Activated CD8-positive, alpha-beta memory T cell treated with anti-CD3 and anti-CD28 coated beads, Interleukin-2, amount 50 U/mL, for 48 hours (primary cell): ENCODE results near the gene PLCH2.

ENCODE experiments used
- DNase-seq: peaks from one replicate; pipeline ENCODE4 v3.0.0-alpha.2; 2020

The PLCH2 gene

GRCh38 chr1:2533365-2533764 lies 57.3 kb downstream of the PLCH2 start:
- no peak for DNase-seq

DNA sequence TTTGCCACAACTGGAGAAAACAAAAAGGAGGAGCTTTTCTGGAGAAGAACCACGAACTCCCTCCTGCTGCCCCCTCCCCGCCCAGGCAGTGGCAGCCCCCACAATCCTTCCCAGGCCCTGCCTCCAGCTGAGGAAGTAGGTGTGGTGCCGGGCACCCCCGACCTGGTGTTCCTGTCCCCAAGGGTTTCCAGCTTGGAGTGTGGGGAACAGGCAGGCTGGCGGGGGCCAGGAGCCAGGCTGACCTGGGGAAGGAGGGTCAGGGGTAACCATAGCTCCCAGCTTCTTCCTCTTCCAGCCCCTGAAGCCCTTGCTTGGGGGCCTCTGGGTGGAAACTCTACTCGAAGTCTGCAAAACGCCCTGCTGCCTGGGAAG lies 58.2 kb downstream of the PLCH2 start:
- no peak for DNase-seq

GRCh38 chr1:2534687-2535441 lies 58.8 kb downstream of the PLCH2 start:
- DNase-seq, result no peak

DNA sequence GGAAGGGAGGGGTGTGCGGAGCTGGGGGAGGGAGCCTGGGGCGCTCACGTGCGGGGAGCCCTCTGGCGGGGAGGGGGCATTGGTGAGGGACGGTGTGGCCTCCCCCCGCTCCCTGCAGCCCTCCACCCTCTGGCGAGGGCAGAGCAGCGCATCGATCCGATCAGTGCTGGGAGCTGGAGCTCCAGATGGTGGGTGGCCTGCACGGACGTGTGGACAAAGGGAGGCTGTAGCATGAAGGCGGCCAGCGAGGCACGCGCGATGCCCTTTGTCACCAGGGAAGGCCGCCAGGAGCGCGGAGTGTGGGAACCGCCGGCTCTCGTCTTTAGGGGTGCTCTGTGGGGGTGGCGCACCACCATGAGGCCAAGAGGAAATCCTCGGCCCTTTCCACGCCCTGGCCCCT lies 59.4 kb downstream of the PLCH2 start:
- DNase-seq, result no peak

DNA sequence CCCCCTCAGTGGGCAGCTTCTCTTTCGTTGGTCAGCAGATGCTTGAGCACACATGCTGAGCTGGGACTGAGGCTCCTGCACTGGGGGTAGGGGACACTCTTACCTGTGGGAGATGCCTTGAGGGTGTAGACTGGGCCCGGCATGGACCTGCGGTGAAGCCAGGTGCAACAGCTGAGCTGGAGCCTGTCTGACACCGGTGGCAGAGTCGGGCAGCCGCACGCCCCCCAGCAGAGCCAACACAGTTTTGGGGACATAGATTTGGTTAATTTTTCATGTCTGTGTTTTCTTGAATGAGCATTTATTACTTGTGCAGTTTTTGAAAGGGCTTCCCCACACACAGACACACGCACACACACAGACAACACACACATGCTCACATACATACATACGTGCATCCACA lies 59.9 kb downstream of the PLCH2 start:
- DNase-seq, result no peak

- DNase-seq, result no peak
Observed at GRCh38 chr1:2537784-2538115, 61.7 kb downstream of the PLCH2 start.

- no peak for DNase-seq
Observed at GRCh38 chr1:2538376-2538775, 62.3 kb downstream of the PLCH2 start.

DNA sequence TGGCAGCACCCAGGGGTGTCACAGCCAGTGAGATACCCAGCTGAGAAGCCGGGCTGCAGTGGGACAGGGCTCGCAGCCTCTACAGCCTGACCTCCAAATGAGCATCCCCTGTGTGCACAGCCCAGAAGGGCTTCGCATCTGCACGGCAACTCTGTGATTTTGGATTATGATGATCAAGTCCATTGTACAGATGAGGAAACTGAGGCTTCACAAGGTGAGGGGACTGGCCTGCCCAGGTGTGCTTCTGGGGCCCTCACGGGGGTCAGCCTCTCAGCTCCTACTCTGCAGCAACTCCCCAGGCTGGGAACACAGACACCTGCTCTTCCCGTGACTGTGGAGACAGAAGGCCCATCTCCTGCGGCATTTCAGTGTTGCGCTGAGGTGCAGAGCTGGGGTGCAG lies 62.8 kb downstream of the PLCH2 start:
- DNase-seq, result no peak

GRCh38 chr1:2539312-2539907 lies 63.3 kb downstream of the PLCH2 start:
- peak; percentile 80 for DNase-seq

DNA sequence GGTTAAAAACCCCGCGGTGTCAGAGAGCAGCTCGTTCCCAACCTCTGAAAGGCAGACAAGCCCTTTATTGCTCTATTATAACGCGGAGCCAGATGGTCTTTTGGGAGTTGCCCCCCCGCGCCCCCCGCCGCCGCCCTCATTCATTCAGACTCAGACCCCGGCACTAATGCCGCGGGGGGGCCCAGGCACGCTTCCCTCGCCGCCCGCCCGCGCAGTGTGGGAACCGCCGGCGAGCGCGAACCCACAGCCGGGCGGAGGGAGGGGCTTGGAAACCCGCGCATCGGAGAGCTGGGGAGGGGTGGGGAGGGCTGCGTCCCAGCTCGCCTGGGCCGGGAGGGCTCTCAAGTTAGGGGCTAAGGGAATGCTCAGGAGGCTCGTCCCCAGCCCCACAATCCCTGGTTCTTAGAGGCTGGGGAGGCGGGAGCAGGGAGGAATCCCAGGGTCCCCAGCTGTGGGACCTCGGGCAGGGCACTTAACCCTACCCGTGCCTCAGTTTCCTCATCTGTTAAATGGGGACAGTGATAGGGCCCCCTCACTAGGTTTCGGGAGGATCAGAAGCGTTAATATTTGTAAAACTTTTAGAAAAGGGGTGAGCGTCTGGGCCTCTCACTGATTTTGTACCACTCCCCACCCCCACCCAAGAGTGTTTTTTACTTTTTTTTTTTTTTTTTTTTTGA lies 64.9 kb downstream of the PLCH2 start:
- no peak for DNase-seq

GRCh38 chr1:2541619-2542245 lies 65.6 kb downstream of the PLCH2 start:
- DNase-seq, result no peak

- DNase-seq, result no peak
Observed at GRCh38 chr1:2542246-2542915, 66.3 kb downstream of the PLCH2 start.

GRCh38 chr1:2543543-2544092 lies 67.5 kb downstream of the PLCH2 start:
- no peak for DNase-seq

DNA sequence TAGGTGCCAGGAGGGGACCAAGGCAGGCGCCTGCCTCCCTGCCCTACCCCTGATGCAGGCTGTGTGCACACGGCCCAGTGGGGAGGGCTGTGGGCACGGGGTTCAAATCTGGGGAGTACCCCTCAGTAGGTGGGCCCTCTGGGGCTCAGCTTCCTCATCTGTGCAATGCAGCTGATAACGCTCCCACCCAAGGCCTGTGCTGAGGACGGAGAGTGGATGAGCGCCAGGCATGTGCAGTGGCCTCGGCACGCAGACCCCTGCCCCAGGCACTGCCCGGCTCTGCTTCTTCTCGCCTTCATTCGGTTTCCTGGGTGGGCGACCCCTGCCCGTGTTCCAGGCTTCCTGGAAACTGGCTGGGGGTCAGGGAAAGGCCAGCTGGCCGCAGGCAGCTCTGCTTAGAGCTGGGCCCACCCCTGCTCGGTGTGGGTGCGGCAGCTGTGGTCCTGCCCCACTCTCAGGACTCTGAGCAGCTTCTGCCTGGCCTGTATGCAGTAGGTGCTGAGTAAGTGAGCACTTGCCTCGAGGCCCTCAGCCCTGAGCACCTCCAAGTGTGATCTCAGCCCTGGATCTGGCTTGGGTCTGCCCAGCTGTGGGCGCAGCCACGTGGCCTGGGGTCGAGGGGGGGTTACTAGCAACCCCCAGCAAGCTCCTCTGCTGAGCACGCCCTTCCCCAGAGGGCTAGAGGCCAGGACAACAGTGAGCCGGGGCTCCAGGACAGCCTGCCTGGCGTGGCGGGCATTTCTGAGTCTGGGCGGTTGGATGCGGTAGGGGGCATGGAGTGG lies 68.2 kb downstream of the PLCH2 start:
- no peak for DNase-seq

DNA sequence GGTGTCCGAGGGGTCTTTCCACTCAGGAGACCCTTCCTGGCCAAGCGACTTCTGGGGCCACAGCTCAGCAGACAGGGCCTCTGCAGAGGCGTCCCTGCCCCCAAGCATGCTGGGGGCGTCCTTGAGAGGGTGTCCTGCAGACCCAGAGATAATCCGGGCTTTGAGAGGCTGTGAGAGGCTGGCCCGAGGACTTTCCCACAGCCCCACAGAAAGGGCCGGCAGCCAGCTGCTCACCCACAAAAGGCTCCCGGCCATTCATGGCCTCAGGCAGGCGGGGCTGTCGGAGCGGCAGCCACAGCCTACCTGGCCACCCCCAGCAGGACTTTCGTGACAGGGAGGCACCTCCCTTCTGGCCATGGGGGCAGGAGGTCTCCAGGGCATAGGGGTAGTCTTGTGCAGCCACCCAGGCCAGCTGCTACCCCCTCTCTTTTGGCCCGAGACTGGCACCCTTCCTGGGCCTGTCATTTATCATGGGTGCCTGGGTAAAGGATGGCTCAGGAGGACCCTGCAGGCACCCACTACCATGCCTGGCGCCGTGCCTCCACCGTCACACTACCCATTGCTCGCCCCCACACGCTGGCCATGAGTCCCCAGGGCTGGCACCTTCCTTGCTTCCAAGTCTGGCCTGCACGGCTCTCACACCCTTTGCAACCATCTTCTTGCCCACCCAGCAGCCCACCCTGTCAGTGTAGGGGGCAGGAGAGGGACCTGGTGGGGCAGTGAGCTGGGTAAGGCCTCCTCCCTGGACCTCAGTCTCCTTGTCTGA lies 69.0 kb downstream of the PLCH2 start:
- DNase-seq, result no peak

DNA sequence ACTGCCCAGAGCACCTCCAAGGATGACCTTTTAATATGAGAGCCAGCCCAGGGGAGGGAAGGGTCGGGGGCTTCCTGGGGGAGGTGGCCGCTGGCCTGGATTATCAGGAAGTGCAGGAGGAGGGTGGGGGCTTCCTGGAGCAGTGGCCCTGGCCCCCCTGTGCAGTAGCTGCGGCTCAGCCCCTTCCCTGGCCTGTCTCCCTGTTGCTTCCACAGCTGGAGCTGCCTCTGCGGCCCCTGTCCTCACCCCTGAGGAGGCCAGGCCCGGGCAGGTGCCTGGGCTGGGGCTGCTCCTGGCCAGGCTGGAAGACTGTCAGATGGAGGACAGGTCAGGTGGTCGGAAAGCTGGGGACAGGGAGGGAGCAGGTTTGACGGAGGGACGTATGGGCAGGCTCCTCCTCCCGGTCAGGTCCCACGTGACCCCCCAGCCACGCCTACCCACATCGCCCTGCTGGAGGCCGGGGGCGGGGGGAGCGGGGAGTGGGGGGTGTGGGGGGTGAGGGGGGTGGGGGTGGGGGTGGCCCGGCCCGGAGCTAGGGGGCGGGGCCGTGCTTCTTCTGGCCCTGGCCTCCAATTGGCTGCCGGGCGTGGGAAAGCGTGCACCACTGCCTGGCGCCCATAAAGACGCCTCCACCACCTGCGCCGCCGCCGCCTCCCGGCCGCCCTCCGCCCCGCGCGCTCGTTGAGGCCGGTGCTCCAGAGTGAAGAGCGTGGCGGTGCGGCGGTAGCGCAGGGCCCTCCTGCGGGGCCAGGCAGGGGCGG lies 69.8 kb downstream of the PLCH2 start:
- DNase-seq, result peak; percentile 90

DNA sequence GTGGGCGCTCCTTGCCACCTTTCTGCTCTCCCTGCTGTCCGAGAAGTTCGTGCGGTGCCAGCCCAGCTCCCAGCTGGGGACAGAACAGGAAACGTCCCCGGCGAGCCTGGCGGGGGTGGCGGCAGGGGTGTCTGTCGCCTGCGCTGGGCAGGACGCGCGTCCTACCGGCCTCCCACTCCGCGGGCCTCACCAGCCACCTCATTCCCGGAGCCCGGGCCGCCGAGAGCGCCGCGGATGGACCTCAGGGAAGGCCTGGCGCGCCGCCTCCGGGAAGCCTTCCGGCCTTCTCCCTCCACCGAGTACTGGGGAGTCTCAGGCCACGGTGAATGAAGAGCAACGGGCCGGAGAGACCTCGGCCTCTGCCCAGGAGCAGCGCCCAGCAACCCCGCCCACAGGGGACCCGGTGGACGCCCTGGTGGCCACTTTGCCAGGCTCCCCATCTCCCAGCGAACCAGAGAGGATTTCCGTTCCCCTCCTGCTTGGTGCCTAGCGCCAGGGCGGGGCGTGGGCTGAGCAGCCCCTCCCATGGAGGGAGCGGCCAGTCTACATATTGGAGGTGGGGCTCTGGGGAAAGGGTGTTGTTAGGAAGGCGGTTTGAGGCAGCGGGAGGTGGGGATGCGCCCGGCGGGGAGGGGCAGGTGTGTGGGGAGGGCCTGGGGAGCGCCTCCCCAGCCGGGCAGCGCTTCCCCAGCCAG lies 70.6 kb downstream of the PLCH2 start:
- DNase-seq, result peak; percentile 89

DNA sequence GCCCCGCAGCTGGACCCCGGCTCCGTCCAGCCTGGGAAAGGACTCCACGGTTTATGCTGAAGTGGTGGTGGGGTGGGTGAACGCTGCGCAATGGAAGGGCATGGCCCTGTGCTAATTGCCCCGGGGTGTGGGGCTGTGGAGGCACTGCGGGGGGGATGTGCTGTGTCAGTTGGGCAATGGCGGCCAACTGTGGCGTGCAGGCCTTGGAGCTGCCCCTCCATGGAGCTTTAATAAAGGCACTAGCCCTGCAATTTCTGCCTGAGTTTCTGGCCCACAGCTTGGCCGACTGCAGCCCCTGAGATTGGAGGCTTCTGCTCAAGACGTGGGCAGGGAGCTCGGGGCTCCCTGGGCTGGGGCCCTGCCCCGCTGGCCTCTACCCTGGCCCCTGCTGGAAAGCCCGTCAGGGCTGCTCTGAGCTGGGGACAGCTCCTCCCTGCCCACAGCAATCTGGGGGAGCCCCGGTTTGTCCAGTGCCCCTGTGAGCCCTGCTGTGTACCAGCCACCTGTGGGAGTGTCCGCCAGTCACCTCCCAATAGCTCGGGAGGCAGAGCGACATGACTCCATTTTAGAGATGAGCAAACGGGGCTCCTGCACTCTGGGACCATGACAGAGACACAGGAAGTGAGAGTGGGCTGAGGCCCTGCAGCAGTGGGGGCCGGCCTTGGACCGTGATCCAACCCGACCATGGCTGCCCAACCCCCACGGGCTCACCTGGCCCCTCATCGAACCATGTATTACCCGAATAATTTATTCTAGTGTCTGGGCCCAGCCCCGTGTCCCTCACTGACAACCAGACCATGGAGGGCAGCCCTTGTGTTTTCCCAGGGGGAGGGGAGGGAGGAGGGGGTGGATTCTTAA lies 71.3 kb downstream of the PLCH2 start:
- peak; percentile 84 for DNase-seq

DNA sequence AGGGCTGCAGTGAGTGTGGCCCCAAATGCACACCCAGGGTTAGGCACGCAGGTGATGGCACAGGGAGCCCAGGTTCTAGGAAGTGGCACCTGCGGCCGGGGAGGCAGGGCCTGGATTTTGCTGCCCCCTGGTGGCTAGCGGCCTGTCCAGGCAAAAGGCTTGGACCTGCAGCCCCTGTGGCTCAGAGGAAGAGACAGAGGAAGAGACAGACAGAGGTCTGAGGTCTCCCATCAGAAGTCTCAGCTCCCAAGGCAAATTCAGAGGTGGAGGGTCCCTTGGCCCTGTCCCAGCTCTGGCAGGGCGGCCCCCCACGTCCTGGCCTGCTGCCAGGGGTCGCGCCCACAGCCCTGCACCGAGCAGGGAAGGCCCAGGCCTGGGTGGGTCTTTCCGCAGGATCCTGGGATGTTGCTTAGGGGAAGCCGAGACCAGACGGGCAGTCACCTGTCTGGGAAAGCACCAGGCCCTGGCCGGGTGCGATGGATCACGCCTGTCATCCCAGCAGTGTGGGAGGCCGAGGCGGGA lies 72.0 kb downstream of the PLCH2 start:
- DNase-seq, result peak; percentile 94
